GM12872 (cell line): ENCODE data around the gene S100A12.

Experiments
- TF ChIP-seq, protein P1 (sequence below): IDR thresholded peaks from 3 replicates; pipeline ENCODE4 v1.5.1; 2011; ENCODE audit warnings: low read depth, mild to moderate bottlenecking, low read length, moderate library complexity; ENCODE audit not compliant: insufficient read depth

The S100A12 gene

DNA sequence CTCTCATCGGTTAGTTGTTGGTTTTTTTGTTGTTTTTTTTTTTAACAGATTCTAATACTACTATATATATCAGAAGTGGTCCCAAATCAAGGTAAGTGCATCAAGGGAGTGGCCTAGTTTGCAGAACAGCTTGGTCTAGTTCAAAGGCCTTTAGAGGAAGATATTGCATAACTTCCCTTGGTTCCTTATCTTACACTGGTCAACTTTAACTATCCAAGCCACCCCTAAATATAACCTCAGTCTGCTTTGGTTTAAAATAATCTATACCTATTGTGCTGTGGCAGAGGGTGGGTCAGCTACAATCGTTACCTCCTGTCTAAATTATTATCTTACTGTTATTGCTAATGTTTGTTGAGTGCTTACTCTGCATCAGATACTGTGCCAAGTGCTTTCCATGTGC, 6.9 kb downstream of the S100A12 start:
- TF ChIP-seq, protein P1, sequence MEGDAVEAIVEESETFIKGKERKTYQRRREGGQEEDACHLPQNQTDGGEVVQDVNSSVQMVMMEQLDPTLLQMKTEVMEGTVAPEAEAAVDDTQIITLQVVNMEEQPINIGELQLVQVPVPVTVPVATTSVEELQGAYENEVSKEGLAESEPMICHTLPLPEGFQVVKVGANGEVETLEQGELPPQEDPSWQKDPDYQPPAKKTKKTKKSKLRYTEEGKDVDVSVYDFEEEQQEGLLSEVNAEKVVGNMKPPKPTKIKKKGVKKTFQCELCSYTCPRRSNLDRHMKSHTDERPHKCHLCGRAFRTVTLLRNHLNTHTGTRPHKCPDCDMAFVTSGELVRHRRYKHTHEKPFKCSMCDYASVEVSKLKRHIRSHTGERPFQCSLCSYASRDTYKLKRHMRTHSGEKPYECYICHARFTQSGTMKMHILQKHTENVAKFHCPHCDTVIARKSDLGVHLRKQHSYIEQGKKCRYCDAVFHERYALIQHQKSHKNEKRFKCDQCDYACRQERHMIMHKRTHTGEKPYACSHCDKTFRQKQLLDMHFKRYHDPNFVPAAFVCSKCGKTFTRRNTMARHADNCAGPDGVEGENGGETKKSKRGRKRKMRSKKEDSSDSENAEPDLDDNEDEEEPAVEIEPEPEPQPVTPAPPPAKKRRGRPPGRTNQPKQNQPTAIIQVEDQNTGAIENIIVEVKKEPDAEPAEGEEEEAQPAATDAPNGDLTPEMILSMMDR = no peak

DNA sequence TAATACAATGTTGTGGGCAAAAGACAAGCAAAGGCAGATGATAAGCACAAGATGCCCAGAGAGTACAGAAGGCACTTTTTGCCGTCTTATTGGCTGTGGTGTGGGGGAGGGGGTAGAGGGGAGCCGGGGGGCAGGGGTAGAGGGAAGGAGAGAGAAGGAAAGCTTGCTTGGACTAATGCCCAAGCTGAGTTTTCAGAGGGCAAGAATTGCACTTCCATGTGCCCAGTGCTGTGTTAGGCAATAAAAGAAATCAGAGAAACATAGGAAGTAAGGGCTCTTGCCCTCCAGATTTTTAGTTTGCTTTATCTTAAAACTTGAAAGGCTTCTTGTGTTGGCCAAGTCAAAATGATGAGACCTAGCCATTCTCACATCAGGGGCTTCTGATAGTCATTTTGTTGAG, 8.3 kb downstream of the S100A12 start:
- TF ChIP-seq, protein P1 = no peak

DNA sequence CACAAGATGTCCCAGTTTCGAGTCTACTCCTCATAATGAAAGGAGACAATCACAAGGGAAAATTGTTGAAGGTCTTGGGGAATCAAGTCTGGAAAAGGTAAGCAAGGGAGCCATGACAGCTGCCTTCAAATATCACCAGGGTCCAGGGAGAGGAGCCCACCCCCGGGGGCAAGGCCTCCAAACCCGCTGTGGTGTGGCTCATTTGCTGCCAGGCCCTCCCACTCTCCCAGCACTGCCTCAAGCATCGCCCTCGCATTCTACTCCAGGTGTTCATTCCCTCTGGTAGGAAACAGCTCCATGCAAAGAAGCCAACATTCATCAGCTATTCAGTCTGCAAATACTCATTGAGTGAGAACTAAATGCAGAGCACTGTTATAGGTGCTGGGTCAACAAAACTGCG, 9.2 kb downstream of the S100A12 start:
- TF ChIP-seq, protein P1 = no peak

DNA sequence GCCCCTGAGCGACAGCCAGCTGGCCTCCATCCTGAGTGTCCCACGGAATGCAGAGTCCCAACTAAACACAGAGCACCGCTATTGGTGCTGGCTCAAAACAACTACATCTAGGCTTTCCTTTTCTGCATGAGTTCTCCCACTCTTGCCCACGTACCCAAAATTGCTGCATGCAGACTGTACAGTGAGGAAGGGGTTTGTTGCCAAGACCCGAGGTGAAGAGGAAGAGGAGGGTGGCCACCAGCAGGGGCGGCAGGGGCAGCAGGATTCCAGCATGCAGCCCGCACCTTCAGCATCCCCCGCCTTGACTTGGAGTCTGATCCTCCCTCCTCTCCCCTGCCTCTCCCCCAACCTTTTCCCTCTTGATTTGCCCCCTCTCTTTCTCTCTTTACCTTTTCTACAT, 9.7 kb downstream of the S100A12 start:
- TF ChIP-seq, protein P1 = no peak

DNA sequence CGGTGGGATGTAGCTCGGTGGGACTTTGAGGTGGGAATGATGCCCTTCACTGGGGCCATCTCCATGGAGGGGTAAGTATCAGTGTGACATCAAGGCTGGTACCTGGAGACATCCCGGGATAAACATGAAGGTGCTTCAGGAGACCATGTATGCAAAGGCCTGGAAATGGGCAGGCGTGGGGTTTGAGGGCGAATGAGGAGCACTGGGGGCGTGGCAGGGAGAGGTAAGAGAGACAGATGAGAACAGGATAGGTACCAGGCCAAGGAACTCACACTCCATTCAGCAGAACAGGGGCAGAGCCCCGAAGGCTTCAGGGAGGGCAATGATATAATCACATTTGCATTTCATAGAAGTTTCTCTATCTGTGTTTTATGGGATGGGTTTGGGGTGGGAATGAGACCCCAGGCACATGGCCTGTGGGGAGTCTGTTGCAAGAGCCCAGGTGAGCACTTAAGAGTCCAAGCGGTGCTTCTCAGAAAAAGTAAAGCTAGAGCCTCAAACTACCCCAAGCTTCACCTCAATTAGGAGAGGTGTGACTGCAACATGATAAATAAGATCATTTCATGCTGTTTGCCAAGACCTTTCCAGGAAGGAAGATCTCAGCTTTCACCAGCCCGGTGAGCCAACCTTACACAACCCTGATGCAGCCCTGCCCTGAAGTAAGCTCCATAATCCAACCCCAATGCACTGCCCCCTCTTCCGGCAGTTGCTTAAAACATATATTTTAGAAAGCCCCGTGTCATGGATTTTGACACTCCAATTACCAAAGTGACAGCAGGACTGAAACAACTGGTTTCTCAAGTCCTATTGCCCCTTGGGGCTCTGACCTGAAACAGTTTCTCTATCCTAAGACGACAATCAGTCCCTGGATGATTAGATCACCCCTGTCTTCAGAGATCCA, 10.4 kb downstream of the S100A12 start:
- TF ChIP-seq, protein P1 = no peak

DNA sequence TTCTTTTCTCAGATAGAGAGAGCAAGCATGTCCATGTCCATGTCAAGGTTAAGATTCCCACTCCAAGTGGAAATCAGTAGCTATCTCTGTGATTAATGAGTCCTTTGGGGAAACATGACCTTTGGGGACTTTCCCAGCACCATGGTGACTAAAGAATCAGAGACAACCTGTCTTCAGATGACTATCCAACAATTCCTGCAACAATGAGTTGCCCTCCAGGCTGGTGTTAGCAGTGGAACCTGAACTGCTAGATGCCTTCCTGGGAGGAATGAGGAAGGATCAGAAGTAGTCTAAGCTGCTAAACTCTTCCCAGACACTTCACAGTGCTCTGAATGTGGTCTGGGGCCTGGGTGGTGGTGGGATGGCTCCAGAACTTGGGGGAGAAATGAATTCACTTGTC, 11.3 kb downstream of the S100A12 start:
- TF ChIP-seq, protein P1 = no peak

DNA sequence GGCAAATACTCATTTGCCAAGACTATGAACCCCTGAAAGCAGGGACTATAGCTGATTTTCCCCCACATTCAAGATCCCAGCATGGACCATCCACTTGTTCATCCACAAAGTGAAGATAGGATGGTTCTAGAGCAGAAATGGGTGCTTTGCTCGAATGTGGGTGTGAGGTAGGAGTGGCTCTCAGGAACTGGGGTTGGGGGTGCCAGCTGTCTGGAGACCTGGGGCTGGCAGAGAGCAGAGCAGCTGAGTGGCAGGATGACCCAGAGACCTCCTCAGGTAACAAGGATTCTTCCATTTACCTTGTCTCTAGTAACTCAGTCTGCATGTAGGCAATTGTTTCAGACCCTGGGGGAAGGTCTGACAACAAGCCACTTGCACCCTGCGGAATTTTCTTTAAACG, 11.8 kb downstream of the S100A12 start:
- TF ChIP-seq, protein P1 = no peak
